NCI-H69 (cell line): ENCODE results near the gene GAB2.
A peak's percentile ranks its signal among the peaks of the same experiment; 100 is the strongest.
"Not testable (repeated sequence)": the region's sequence is repeated elsewhere in the genome, so short reads cannot be mapped to it uniquely, and the experiment has no call there.

Source experiments
- DNase-seq: peaks from one replicate; lab custom pipeline; 2025; lab: John Stamatoyannopoulos, UW

The GAB2 gene

DNA sequence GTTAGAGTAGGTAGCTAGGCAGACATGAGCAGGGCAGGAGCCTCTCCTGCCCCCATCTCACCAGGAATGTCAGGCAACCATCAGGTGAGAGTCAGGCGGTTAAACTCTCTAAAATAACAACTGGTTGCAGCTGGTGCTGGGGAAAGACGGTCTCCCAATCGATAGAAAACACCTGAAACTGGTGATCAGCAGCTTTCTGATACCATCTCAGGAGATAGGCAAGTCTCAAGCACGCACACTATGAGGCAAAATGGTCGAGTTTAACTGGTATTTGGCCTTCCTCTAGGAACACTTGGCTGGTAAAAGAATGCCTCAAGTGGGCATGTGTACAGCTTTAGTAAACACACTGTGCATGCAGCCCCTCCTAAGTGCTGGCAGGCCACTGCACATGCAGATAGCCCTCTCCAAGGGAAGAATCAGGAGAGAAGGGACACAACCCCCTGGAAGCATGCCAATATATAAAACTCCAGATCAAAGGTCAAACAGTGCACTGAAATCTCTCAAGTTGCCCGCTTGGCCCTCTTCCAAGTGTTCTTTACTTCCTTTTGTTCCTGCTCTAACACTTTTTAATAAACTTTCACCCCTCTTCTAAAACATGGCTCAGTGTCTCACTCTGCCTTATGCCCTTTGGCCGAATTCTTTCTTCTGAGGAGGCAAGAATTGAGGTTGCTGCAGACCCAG, 140.2 kb downstream of the GAB2 start:
- peak; percentile 44 for DNase-seq

DNA sequence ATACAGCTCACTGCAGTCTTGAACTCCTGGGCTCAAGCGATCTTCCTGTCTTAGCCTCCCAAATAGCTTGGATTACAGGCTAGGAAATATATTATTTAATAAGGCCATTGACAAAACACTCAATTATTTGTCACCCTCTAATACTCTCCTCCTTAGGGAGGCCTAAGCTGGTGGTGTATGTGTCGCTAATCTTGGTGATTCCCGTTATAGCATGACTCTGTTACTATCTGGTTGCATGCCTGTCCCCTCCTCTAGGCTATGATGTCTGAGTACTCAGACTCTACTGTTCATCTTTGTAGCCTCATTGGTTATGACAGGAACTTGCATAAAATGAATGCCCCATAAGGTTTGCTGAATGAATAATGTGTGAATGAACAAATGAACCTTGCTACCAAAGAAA, 141.3 kb downstream of the GAB2 start:
- DNase-seq, result no peak

GRCh38 chr11:78274739-78275138, 142.9 kb downstream of the GAB2 start:
- no peak for DNase-seq

- DNase-seq, result not testable (repeated sequence)
Measured at GRCh38 chr11:78272625-78273269, 144.9 kb downstream of the GAB2 start.

- not testable (repeated sequence) for DNase-seq
Measured at GRCh38 chr11:78271801-78272200, 145.8 kb downstream of the GAB2 start.

DNA sequence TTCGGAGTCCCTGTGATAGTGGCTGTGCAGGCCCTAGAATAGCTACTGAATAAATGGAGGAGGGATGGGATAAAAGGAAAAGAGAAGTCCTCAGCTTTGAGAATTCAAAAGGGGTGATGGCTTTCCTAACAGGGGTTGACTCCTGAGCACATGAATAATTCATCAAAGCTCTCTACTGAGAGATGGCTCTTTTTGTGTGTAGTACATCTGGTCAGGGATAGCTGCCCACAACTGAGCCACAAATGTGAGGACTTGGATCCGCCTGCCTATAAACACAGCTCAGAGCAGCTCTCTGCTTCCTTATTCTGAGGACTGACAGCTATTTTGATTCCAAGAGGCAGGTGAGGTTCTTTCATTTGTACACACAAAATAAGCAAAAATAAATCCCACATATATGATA, 146.6 kb downstream of the GAB2 start:
- DNase-seq, result no peak

DNA sequence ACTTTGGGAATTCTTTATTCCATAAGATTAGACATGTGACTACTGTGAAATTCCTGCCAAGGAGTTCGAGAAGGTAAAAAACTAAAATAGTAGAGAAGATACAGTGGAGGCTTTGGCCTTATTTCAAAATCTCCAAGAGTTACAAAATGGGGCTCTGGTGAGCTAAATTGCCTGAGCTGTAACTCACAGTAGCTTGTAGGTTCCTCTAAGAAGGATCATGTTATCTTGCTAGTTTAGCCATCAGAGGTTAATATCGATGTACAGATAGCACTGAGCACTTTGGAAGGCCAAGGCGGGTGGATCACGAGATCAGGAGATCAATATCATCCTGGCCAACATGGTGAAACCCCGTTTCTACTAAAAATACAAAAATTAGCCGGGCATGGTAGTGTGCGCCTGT, 147.8 kb downstream of the GAB2 start:
- DNase-seq, result no peak

GRCh38 chr11:78268591-78269410, 148.8 kb downstream of the GAB2 start:
- no peak for DNase-seq

GRCh38 chr11:78266451-78266850, 151.2 kb downstream of the GAB2 start:
- peak; percentile 34 for DNase-seq

DNA sequence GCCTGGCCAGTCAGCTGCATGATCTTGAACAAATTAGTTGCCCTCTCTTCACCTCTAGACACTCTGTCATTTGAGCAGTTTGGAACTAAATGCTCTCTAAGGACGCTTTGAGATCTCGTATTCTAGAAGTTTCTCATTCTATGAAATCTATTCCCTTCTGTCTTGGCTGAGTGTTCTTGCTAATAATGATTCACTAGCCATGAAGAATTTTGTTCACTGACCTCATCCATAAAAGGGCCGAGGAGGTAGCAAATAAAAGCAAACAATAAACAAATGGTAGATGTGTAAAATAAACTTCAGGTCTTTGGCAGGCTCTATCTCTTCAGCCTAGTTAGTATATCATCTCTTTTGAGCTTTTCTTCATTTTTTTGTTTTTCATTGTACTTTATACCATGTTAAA, 152.3 kb downstream of the GAB2 start:
- DNase-seq, result no peak

- DNase-seq, result no peak
Measured at GRCh38 chr11:78262691-78263090, 154.9 kb downstream of the GAB2 start.

DNA sequence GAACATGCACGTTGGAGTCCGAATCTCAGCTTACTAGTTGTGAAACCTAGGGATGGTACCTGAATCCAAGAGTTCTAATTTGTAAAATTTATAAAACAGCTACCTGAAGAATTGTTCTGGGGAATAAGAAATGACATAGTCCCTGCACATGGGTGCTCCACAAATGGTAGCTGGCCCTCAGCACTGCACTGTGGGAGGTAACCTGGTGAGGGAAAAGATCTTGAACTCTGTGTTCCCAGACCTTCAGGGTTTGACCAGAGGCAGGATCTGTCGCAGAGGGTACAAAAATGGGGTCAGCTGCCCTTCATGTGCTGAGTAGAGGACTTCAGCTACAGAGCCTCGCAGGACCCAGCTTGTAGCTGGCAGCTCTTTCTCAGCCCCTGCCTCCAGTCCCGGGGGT, 155.4 kb downstream of the GAB2 start:
- no peak for DNase-seq

DNA sequence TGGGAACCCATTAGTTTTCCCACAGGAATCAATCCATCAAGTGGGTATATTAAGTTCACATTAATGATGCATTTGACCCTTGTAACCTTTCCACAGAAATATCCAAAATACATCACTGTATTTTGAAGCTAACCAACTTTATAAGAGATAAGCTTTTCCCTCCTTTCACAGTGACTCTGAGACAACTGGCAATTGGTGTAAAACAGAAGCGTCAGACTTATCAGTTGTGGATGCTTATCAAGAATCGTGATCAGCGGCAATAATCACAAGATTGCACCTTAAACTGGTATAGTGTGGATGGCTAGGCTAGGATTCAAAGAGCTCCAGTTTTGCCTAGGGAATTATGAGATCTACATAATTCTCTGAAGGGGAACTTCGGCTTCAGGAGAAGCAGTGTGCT, 155.8 kb downstream of the GAB2 start:
- DNase-seq, result no peak

DNA sequence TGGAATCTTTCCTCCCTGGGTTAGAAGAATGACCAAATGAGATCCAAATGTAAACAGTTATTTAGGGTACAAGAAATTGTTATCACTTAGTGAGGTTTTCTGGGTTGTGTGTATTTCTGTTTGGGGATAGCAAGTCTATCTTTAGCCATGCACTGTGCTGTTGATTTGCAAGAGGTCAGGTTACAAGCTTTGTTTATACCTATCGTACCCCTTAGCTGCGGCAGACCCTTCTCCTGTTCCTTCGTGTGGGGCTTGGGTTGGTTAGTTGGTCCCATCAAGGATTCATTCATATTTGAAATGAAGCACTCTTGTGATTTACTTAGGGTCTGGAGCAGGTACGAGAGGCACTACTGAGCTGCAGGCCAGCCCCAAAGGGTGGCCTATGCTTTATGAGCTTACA, 156.3 kb downstream of the GAB2 start:
- no peak for DNase-seq

DNA sequence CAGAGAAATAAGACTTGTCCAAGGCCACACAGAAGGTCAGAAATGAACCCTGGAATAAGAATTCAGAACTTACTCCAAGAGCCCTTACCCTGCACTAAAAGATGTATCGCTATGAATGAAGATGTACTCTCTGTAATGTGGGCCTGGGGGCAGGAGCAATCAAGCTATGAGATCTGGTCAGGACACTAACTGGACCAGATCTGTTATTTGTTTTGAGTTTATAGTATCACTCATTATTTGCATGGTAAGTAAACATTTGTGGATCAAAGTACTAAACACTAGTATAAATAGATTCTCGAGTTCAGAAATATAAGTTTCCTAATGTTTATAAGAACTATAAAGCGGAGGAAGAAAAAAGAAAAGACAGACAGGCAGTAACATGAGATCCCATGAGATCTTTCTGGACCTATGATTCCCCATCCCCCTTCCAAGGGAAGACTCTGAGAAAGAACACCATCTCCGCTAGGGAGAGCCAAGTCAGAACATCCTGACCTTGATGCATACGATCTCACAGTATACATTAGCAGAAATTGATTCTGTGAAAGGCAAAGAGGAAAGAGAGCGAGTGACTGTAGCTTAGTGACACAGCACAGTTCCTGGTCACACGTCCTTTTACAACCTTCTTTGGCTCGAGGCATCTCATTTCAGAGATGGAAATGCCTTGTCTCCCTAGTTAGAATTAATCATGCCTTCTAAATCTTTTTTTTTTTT, 157.7 kb downstream of the GAB2 start:
- no peak for DNase-seq

DNA sequence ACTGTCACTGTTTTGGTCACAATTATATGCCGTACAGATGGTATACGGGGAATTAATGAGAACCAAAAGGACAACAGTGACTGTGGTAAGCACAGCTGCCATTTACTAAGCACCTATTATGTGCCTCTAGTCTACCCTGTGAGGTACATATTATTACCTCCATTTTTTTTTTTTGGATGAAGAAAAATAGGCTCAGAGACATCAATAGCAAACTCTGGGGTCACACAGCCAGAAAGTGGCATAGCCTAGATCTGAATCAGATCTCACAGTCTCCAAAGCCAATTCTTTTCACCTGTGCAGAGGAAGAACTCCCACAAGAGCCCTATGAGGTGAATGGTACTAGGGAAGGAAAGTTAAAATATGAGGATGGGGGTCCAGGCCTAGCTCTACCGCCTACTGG, 160.0 kb downstream of the GAB2 start:
- no peak for DNase-seq

DNA sequence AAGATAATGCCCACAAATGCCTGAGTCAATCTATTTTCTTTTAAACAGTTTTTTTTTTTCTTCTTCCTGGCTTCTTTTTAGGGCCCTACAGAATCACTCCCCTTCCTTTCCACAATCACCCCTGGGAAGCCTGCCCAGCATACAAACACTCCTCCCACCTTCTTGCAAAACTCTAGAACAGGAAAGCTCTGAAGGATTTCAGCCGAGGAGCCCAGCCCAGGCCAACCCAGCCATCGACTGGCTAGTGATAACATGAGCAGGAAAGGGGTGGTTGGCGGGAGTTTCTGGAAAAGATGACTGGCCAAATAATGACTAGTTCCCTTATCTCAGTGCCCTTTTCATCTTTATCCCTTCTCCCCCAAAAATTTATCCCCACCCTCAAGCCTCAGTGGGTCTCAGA, 160.7 kb downstream of the GAB2 start:
- no peak for DNase-seq

- DNase-seq, result no peak
Measured at GRCh38 chr11:78255919-78256318, 161.7 kb downstream of the GAB2 start.

DNA sequence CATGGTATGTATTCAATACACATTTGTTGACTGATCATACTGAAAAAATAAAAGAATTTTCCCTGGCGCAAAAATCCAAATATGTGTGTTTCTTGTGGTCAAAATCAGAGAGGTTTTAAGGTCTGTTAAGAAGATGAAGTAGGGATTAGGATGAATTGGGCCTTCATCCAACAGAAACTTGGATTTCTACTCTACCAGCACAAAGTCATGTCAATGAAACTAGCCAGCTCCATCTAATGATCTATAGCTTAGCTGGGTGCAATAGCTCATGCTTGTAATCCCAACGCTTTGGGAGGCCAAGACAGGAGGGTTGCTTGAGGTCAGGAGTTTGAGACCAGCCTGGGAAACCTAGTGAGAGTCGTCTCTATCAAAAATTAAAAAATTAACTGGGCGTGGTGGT, 163.4 kb downstream of the GAB2 start:
- DNase-seq, result no peak

DNA sequence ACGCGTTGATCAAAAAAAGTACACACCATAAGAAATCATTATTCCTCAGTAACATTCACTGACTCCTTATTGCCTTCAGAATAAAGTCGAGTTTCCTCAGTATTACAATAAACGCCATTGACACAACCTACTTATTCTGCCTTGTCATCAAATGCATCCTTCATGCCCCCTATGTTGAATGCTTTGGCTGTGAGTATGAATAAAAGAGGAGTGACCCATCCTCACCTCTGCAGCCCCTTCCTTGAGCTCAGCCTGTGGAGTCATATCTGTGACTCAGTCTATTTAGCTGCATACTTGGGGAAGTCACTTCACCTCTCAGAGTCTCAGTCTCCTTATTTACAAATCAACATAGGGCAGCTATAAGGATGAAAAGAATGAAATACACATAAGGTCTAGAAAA, 163.8 kb downstream of the GAB2 start:
- no peak for DNase-seq

DNA sequence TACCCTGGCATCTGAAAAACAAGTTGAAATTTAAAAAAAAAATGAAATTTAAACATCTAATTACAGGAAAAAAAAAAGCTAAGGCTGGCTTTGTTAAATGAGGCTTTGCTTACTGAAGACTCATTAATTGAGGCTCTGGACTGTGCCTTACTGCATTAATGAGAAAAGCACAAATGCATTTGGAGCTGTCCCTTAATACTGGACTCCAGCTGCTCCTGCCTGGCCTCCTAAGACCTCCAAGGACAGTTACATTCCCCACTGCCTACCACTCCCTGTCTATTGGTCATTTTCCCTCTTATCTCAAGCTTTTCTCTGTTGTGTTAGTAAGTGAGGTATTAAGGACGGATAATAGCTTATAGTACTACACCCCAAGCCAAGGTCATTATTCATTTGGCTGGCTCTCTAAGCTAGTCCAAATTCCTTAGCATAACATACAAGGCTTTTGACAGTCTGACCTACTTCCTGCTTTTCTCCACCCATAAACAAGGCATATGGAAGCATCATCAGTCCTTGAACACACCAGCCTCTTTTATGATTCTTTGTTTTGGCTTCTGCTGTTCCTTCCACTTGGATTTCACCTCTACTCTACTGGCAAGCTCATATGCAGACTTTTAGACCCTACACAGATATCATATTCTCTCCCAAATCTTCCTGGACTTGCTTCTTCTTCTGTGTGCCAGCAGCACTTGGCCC, 166.4 kb downstream of the GAB2 start:
- DNase-seq, result no peak

DNA sequence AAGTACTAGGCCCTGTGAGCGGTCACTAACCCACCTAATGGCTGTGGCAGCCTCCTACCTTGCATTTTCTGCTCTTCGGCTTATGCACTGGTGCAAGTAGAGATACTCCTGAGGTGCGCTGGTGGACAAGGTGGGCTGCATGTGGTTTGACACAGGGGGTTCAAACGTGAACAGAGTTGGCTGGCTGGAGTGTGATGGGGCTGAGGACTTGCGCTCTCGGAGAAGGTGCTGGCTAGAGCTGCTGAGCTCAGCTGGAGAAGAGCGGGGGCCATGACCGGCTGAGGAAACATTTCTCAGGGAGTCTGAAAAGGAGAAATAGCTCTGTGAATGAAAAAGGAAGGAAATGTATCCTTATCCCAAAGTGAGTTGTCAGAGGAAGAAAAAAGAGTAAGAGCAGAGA, 167.5 kb downstream of the GAB2 start:
- no peak for DNase-seq
